Activated naive CD8-positive, alpha-beta T cell treated with anti-CD3 and anti-CD28 coated beads, Interleukin-2, amount 10 ng/mL, durations not matched to agents 7 days and 5 days (primary cell): ENCODE measurements around the gene AP4M1. TPM values are rescaled to one million over a fixed set of nuclear protein-coding genes. Genes with fewer than 3 reads are reported as not detected.

Source experiments
- ATAC-seq: fragments of 150-1000 bp; cut with Tn5 transposase; one replicate; pipeline ENCODE4 v1.10.0; 2021; ENCODE audit warnings: low read depth, moderate library complexity
- POLR2A ChIA-PET: fragments of 350-600 bp; sonication (Branson Sonifier 250); formaldehyde crosslinking; loops from one replicate; lab custom pipeline; 2021; ENCODE audit warnings: antibody characterized with exemption; lab: Charles Lee
- DNase-seq: peaks from one replicate; pipeline ENCODE4 v3.0.0; 2021
- H3K27ac Mint-ChIP-seq: one replicate; pipeline ENCODE4 v1.8.0; 2022; ENCODE audit warnings: mild to moderate bottlenecking, mixed read lengths
- H3K27me3 Mint-ChIP-seq: one replicate; pipeline ENCODE4 v1.8.0; 2022; ENCODE audit warnings: mild to moderate bottlenecking, moderate library complexity, mixed read lengths
- H3K36me3 Mint-ChIP-seq: one replicate; pipeline ENCODE4 v1.8.0; 2021; ENCODE audit warnings: mild to moderate bottlenecking, mixed read lengths
- H3K4me1 Mint-ChIP-seq: one replicate; pipeline ENCODE4 v1.8.0; 2021; ENCODE audit warnings: mixed read lengths
- H3K4me3 Mint-ChIP-seq: one replicate; pipeline ENCODE4 v1.8.0; 2022; ENCODE audit warnings: mild to moderate bottlenecking, moderate library complexity, mixed read lengths
- H3K9me3 Mint-ChIP-seq: one replicate; pipeline ENCODE4 v1.8.0; 2021; ENCODE audit warnings: mixed read lengths
- total RNA-seq, 2 experiments: library from RNA; stranded (reverse); gene quantifications; one replicate each; pipeline ENCODE4 v1.2.3, GENCODE V29; 2021

Gene AP4M1
- total RNA-seq, 2 experiments from 2014 or later, result 15.0 to 16.5 TPM

DNA sequence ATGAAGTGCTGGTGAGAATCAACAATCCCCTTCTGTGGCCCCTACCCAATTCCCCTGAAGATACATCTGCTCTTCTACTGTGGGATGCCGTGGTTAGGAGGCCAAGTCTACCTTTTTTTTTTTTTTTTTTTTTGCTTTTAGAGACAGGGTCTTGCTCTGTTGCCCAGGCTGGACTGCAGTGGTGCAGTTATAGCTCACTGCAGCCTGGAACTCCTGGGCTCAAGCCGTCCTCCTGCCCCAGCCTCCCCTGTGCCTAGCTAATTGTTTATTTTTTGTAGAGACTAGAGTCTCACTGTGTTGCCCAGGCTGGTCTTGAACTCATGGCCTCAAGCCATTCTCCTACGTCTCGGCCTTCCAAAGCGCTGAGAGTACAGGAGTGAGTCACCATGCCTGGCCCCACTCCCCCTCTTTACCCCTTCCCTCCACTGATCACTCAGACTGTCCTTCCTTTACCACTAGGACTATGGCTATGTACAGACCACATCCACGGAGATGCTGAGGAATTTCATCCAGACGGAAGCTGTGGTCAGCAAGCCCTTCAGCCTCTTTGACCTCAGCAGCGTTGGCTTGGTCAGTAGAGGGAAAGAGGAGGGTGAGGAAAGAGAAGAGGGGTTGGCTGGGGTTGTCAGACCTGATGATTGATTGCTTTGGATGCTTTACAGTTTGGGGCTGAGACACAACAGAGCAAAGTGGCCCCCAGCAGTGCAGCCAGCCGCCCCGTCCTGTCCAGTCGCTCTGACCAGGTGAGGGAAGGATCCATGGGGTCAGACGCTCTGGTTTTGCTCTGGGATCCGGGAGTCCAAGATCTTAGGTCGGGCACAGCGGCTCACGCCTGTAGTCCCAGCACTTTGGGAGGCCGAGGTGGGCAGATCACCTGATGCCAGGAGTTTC is 1.8 kb downstream of the AP4M1 start:
- peaks cover 26% of the 10 kb centered on the region for H3K4me1 Mint-ChIP-seq
- DNase-seq, result no peak
- no peaks in the 10 kb centered on the region for H3K9me3 Mint-ChIP-seq
- POLR2A ChIA-PET, result interaction anchor here (0.7 to 5.1 kb wide), 6 partner anchors 10 to 119 kb away, joined by 3 to 89 read pairs (median 20); partner anchors contain the start of genes CNPY4, COPS6 and MBLAC1
- no peaks in the 10 kb centered on the region for H3K27me3 Mint-ChIP-seq
- no peak for ATAC-seq
- peaks cover 22% of the 10 kb centered on the region for H3K36me3 Mint-ChIP-seq
- peak overlapping the region; percentile 11 for H3K27ac Mint-ChIP-seq
- peak overlapping the region; percentile 93 for H3K4me3 Mint-ChIP-seq

DNA sequence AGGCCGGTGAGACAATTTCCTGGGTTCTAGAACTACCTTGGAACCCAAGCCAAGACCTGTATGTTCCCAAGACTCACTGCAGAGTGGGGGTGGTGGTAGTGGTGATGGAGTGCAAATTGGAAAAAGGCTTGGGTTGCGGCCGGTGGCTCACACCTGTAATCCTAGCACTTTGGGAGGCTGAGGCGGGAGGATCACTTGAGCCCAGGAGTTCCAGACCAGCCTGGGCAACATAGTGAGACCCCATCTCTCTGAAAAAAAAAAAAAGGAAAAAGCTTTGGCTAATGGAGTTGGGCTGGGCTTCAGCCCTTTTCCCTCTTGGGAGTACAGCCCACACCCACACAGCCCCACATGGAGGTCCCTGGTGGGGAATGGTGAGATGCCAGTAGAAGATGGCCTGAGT is 4.1 kb downstream of the AP4M1 start:
- no peaks in the 10 kb centered on the region for H3K9me3 Mint-ChIP-seq
- no peak overlapping the region for H3K4me3 Mint-ChIP-seq
- DNase-seq (no peak), ATAC-seq (no peak)
- peaks cover 6% of the 10 kb centered on the region for H3K4me1 Mint-ChIP-seq
- peaks cover 11% of the 10 kb centered on the region for H3K36me3 Mint-ChIP-seq
- H3K27me3 Mint-ChIP-seq, result no peaks in the 10 kb centered on the region
- POLR2A ChIA-PET, result no interaction called here
- no peak overlapping the region for H3K27ac Mint-ChIP-seq

DNA sequence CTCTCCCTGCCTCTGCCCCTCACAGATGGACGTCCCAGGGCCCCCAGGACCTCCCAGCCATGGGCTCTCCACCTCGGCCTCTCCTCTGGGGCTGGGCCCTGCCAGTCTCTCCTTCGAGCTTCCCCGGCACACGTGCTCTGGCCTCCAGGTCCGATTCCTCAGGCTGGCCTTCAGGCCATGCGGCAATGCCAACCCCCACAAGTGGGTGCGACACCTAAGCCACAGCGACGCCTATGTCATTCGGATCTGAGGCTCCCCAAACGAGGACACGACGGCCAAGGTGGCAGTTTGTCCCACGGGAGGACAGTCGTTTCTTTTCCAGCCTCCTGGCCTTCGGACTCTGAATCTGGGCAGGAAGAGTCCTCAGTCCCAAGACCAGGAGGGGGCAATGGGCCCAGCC is 5.2 kb downstream of the AP4M1 start:
- ATAC-seq (no peak), DNase-seq (no peak)
- no peak overlapping the region for H3K27ac Mint-ChIP-seq
- H3K4me1 Mint-ChIP-seq, result peaks cover 6% of the 10 kb centered on the region
- H3K9me3 Mint-ChIP-seq, result no peaks in the 10 kb centered on the region
- peaks cover 16% of the 10 kb centered on the region for H3K36me3 Mint-ChIP-seq
- H3K4me3 Mint-ChIP-seq, result no peak overlapping the region
- H3K27me3 Mint-ChIP-seq, result no peaks in the 10 kb centered on the region
- POLR2A ChIA-PET, result interaction anchor here (0.8 kb wide), 1 partner anchor 42 kb away, joined by 3 read pairs; the partner anchor contains the start of gene LAMTOR4

DNA sequence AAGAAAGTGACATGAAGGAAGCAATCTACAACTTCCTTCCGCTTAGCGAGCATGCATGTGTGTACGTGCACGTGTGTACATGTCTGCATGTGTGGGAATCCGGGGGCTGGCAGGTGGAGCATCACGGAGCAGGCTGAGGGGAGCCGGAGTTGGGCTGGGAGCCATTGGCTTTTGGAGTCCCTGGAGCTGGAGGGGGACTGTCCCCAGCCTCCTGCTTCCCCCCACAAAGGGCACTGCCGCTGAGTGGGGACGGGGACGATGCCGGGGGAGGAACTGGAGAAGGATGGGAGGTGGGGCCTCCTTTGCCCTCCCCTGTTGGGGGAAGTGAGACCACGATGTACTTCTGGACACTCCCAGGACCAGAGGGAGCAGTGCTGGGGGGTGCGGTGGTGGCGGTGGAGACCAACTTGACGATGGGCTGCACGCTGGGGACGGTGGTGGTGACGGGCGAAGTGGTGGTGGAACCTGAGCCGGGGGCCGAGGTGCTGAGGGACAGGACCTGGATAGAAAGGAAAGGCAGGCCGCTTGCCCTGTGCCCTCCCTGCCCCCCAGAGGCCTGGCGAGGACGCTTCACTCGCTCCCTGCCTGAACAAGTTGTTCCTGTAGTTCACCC is 5.8 kb downstream of the AP4M1 start:
- DNase-seq (no peak), ATAC-seq (no peak)
- Mint-ChIP-seq H3K27ac (no peak overlapping the region), H3K4me1 (peaks cover 6% of the 10 kb centered on the region), H3K27me3 (no peaks in the 10 kb centered on the region), H3K9me3 (no peaks in the 10 kb centered on the region), H3K4me3 (no peak overlapping the region), H3K36me3 (peaks cover 16% of the 10 kb centered on the region)
- POLR2A ChIA-PET, result interaction anchor here (0.9 kb wide), 1 partner anchor 12 kb away, joined by 3 read pairs; the partner anchor contains the start of gene CNPY4

DNA sequence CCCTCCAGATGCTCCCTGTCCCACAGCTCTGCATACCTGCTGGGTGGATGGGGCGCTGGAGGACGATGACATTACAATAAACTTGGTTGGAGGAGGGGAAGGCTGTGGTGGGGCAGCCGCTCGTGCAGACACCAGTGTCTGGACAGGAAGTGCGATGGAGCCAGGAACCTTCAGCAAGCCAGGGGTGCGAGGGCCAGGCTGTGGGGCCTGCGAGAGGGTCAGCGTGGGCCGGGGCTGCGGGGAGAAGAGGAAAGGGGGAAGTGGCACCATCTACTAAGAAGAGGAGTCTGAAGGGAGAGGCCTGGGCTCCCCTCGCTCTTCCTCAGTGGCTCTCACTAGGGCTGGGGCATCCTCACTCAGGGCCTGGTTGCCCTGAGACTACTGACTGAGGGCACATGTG is 6.4 kb downstream of the AP4M1 start:
- no peak overlapping the region for H3K27ac Mint-ChIP-seq
- no peaks in the 10 kb centered on the region for H3K9me3 Mint-ChIP-seq
- no peaks in the 10 kb centered on the region for H3K27me3 Mint-ChIP-seq
- H3K4me1 Mint-ChIP-seq, result peaks cover 1% of the 10 kb centered on the region
- POLR2A ChIA-PET, result interaction anchor here (0.6 to 0.9 kb wide), 2 partner anchors 12 to 79 kb away, joined by 3 to 6 read pairs; partner anchors contain the start of gene CNPY4
- no peak overlapping the region for H3K4me3 Mint-ChIP-seq
- DNase-seq (no peak), ATAC-seq (no peak)
- peaks cover 16% of the 10 kb centered on the region for H3K36me3 Mint-ChIP-seq

DNA sequence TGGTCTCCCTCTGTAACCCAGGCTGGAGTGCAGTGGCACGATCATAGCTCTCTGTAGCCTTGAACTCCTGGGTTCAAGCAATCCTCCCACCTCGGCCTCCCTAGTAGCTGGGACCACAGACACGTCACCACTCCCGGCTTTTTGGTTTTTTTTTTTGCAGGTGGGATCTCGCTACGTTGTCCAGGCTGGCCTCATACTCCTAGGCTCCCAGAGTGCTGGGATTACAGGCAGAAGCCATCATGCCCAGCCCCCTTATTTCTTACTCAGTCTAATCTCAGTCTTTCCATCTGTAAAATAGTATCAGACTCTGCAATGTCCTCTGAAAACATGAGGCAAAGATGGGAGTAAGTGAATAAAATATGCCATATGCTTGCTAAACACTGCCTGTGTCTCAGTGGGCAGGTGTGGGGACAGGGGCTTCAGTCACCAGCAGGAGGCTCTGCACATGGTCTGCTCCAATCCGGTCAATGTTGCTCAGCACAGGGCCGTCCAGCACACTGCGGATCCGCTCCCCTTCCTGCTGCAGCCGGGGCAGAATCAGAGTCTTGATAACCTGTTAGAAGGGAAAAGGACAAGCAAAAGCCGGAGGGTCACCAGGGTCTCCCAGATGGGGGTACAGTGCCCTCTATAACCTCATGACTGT is 8.2 kb downstream of the AP4M1 start:
- H3K27ac Mint-ChIP-seq, result no peak overlapping the region
- peaks cover 18% of the 10 kb centered on the region for H3K36me3 Mint-ChIP-seq
- H3K27me3 Mint-ChIP-seq, result no peaks in the 10 kb centered on the region
- no peak for ATAC-seq
- no peak overlapping the region for H3K4me3 Mint-ChIP-seq
- POLR2A ChIA-PET, result interaction anchor here (0.6 kb wide), 1 partner anchor 258 kb away, joined by 8 read pairs; no protein-coding TSS in a partner anchor
- no peaks in the 10 kb centered on the region for H3K4me1 Mint-ChIP-seq
- no peaks in the 10 kb centered on the region for H3K9me3 Mint-ChIP-seq
- no peak for DNase-seq

DNA sequence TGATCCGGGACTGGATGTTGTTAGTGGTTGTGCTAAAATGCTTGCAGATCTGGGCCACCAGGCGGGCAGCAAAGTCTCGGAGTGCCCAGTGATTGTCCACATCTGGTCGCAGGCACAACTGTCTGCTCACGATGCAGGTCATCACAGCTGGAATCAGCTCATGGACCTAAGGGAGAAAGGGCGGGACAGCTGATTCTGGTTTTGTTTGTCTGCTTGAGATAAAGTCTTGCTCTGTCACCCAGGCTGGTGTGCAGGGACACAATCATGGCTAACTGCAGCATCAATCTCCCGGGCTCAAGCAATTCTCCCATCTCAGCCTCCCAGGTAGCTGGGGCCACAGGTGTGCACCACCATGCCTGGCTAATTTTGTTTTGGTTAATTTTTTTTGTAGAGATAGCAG is 9.7 kb downstream of the AP4M1 start:
- POLR2A ChIA-PET, result no interaction called here
- no peak overlapping the region for H3K27ac Mint-ChIP-seq
- H3K36me3 Mint-ChIP-seq, result peaks cover 19% of the 10 kb centered on the region
- no peaks in the 10 kb centered on the region for H3K9me3 Mint-ChIP-seq
- ATAC-seq, result no peak
- H3K4me1 Mint-ChIP-seq, result peaks cover 2% of the 10 kb centered on the region
- DNase-seq, result no peak
- no peaks in the 10 kb centered on the region for H3K27me3 Mint-ChIP-seq
- no peak overlapping the region for H3K4me3 Mint-ChIP-seq

DNA sequence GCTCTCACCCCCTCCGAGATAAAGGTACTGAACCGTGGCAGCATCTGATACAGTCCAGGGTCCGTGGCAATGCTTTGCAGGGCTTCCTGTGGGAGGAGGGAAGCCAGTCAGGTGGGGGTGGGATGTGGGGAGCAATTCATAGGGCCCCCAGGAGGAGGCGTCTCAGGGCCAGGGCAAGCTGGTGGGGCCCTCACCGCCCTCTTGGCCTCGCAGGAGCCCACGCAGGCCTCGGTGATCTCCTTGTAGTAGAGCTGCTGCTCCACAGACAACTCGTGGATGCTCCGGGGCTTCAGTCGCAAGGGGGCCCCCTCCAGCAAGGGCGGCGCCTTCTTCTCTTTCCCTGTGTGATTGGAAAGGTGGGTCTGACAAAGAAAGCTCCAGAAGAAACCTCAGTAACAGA is 10.5 kb downstream of the AP4M1 start:
- DNase-seq (no peak), ATAC-seq (no peak)
- POLR2A ChIA-PET, result no interaction called here
- H3K4me1 Mint-ChIP-seq, result peaks cover 4% of the 10 kb centered on the region
- H3K4me3 Mint-ChIP-seq, result no peak overlapping the region
- H3K27me3 Mint-ChIP-seq, result no peaks in the 10 kb centered on the region
- peaks cover 22% of the 10 kb centered on the region for H3K36me3 Mint-ChIP-seq
- H3K27ac Mint-ChIP-seq, result no peak overlapping the region
- no peaks in the 10 kb centered on the region for H3K9me3 Mint-ChIP-seq

DNA sequence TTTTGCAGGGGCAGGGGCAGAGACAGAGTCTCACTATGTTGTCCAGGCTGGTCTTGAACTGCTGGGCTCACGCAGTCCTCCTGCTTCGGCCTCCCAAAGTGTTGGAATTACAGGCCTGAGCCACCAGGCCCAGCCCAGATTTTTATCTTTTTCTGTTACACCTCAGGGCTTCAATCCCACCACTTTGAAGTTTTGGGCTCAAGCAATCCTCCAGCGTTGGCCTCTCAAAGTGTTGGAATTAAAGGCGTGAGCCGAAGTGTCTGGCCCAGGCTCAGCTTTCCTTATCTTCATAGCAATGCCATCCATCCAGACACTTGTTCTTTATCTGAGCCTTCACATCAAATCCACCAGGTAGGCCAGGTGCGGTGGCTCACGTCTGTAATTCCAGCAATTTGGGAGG is 13.6 kb downstream of the AP4M1 start:
- Mint-ChIP-seq H3K4me3 (no peak overlapping the region), H3K4me1 (peaks cover 10% of the 10 kb centered on the region), H3K36me3 (peaks cover 14% of the 10 kb centered on the region), H3K9me3 (no peaks in the 10 kb centered on the region), H3K27me3 (no peaks in the 10 kb centered on the region), H3K27ac (no peak overlapping the region)
- POLR2A ChIA-PET, result interaction anchor here (0.9 to 1.9 kb wide), 2 partner anchors 13 to 24 kb away, joined by 5 to 12 read pairs; partner anchors contain the start of genes AP4M1 and MCM7
- DNase-seq, result no peak
- ATAC-seq, result no peak

DNA sequence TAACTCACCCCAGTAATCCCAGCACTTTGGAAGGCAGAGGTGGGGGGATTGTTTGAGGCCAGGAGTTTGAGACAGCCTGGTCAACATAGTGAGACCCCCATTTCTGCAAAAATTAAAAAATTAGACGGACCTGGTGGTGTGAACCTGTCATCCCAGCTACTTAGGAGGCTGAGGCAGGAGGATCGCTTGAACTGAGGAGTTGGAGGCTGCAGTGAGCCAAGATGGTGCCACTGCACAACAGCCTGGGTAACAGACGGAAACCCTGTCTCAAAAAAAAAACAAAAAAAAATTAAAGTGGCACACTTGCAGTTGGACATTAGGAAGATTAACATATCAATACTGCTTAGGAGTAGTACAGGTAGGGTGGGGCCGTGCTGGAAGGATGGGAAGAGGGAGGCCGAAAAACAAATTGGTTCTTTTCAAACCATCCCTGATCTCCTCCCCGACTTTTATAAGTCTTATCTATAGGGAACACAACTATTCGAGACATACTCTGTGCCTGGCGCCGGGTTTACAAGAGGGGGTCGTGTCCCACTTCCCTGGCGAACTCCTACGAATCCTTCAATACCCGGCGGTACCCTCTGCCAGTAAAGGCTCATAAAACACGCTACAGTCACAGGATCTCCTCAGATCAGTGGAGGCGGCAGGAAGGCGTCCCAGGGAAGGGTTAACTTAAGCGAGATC is 17.1 kb downstream of the AP4M1 start:
- Mint-ChIP-seq H3K36me3 (peaks cover 10% of the 10 kb centered on the region), H3K27me3 (no peaks in the 10 kb centered on the region), H3K9me3 (no peaks in the 10 kb centered on the region), H3K4me3 (peak overlapping the region; percentile 87), H3K27ac (peak overlapping the region; percentile 88), H3K4me1 (peaks cover 14% of the 10 kb centered on the region)
- DNase-seq (no peak), ATAC-seq (no peak)
- POLR2A ChIA-PET, result no interaction called here

DNA sequence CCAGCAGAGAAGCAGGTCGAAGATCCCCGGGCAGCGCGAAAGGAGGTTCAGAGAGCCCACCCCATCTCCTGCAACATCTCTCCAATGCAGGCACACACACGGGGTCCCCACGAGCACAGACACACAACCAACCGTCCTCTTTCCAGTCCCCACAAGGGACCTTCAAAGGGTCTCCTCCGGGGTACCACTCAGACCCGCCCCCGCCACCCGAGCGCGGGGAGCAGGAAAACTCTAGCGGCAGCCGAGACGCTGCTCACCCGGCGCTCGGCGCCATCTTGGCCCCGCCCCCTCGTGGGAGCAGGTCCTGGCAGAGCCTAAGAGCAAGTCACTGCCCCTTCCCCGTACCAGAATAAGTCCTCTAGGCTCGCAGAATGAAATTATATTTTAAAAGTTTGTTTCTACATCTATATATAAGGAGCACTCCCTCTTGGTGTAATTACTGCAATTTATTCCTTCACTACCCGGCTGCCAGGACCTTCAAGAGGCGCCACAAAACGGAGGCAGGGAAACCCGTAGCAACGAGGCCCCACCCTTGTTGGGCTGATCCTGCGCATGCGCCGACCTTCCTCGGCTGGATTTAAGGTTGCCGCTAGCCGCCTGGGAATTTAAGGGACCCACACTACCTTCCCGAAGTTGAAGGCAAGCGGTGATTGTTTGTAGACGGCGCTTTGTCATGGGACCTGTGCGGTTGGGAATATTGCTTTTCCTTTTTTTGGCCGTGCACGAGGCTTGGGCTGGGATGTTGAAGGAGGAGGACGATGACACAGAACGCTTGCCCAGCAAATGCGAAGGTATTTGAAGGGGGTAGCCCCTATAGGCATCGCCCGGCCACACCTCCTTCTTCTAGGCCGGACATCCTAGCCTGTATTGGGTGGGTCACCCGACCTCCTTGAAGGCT is 17.9 kb downstream of the AP4M1 start, which contains the start of the genes CNPY4 and TAF6:
Gene CNPY4 (plus strand): TSS at position 563 of the 898 bp plus-strand sequence. CDS start 111 bp downstream, at position 674.
Gene TAF6 (minus strand): TSS at position 287 of the 898 bp plus-strand sequence. CDS start 5,149 bp downstream, outside the sequence.
- peak within 1 kb of the TSS; percentile 88 for H3K27ac Mint-ChIP-seq
- H3K36me3 Mint-ChIP-seq, result peaks cover 9% of the 10 kb centered on the region
- no peaks in the 10 kb centered on the region for H3K9me3 Mint-ChIP-seq
- DNase-seq (peak; percentile 93), ATAC-seq (peak; percentile 68)
- H3K4me1 Mint-ChIP-seq, result peaks cover 16% of the 10 kb centered on the region
- H3K4me3 Mint-ChIP-seq, result peak within 1 kb of the TSS; percentile 87
- POLR2A ChIA-PET, result interaction anchor here (0.6 to 2.0 kb wide), 9 partner anchors 9 to 1098 kb away, joined by 3 to 28 read pairs (median 3); partner anchors contain the start of genes AP4M1, COPS6, MCM7 and TRIM4
- no peaks in the 10 kb centered on the region for H3K27me3 Mint-ChIP-seq
